Spleen (tissue), 11 donors: ENCODE data around the gene MCOLN1. TPM values are rescaled to one million over a fixed set of nuclear protein-coding genes. Genes with fewer than 3 reads are reported as not detected.

Experiments used
- DNase-seq: peaks from one replicate; pipeline ENCODE4 v3.0.0-alpha.2; 2020
- H3K27ac ChIP-seq, 8 donors: fragments of 200-600 bp; sonication (generic) in 7 of 8; 1 replicate in 4 of 8; 2 replicates in 4 of 8; pipeline versions ENCODE4 v1.5.0 to v1.8.0; 2016 to 2021; ENCODE audit warnings: inconsistent platforms in 4 of 8, mild to moderate bottlenecking in 4 of 8, moderate library complexity in 1 of 8
- H3K27me3 ChIP-seq, 7 donors: fragments of 200-600 bp; sonication (generic) in 6 of 7; replicated peaks in 1 of 7; 1 replicate in 4 of 7; 2 replicates in 3 of 7; pipeline versions ENCODE4 v1.5.0 to v1.8.0; 2016 to 2021; ENCODE audit warnings: inconsistent platforms in 3 of 7, mild to moderate bottlenecking in 1 of 7
- H3K36me3 ChIP-seq, 6 donors: fragments of 200-600 bp; sonication (generic) in 5 of 6; 1 replicate in 4 of 6; 2 replicates in 2 of 6; pipeline versions ENCODE4 v1.5.0 to v1.8.0; 2016 to 2021; ENCODE audit warnings: inconsistent platforms in 2 of 6
- H3K4me1 ChIP-seq, 6 donors: fragments of 200-600 bp; sonication (generic) in 5 of 6; 1 replicate in 3 of 6; 2 replicates in 3 of 6; pipeline versions ENCODE4 v1.5.0 to v1.8.0; 2016 to 2021; ENCODE audit warnings: inconsistent platforms in 3 of 6
- H3K4me3 ChIP-seq, 8 donors: fragments of 200-600 bp; sonication (generic) in 7 of 8; 1 replicate in 4 of 8; 2 replicates in 4 of 8; pipeline versions ENCODE4 v1.5.0 to v1.8.0; 2016 to 2021; ENCODE audit warnings: inconsistent platforms in 4 of 8, mild to moderate bottlenecking in 4 of 8, moderate library complexity in 2 of 8
- H3K9me3 ChIP-seq, 8 donors: fragments of 200-600 bp; sonication (generic) in 7 of 8; 1 replicate in 4 of 8; 2 replicates in 4 of 8; pipeline versions ENCODE4 v1.5.0 to v1.8.0; 2016 to 2021; ENCODE audit warnings: inconsistent platforms in 4 of 8
- POLR2A ChIP-seq, 3 donors: fragments of 450-650 bp; IDR thresholded peaks; one replicate each; pipeline ENCODE4 v1.5.1; 2017; ENCODE audit warnings: antibody characterized with exemption in 3 of 3, mild to moderate bottlenecking in 1 of 3
- POLR2AphosphoS5 ChIP-seq, 3 donors: sonication (generic); formaldehyde crosslinking; IDR thresholded peaks; one replicate each; pipeline ENCODE4 v1.5.1; 2017; ENCODE audit warnings: antibody characterized with exemption in 3 of 3
- WGBS, 5 donors: extraction: QIAGEN DNeasy Blood & Tissue Kit in 3 of 5; methylation state at CpG; one replicate each; pipeline versions ENCODE4 v1.1.5 to v1.1.7; 2013 to 2018; 5-methylcytosine and 5-hydroxymethylcytosine counted together
- intact Hi-C: fragments of 100-400 bp; cut with DNase I; formaldehyde crosslinking; loops from one replicate; pipeline ENCODE4 v1.15.0; 2023; ENCODE audit warnings: low total_unique reads
- polyA plus RNA-seq, 3 donors: library from polyadenylated mRNA; stranded (reverse); fragments of 200-250 nt; gene quantifications; one replicate each; pipeline ENCODE4 v1.2.1, GENCODE V29; 2013
- total RNA-seq, 7 donors: library from RNA; depleted of rRNA in 3 of 7; stranded (reverse); fragments of >200 nt in 3 of 7; fragmentation: NEBNext Ultra II Directional in 4 of 7; extraction: Animal tissue kit (Norgen Biotek cat#: 25700) in 4 of 7; gene quantifications; one replicate each; pipeline versions ENCODE4 v1.1.0 to v1.2.1, GENCODE V29; 2016 to 2021
- TF ChIP-seq, protein P1 (sequence below), 11 experiments: fragments of 200-600 bp in 7 of 11; fragments of 450-650 bp in 4 of 11; sonication (generic) in 4 of 11; IDR thresholded peaks in 8 of 11; conservative IDR thresholded peaks in 3 of 11; 1 replicate in 7 of 11; 2 replicates in 4 of 11; pipeline versions ENCODE4 v1.4.0 to v1.8.0; 2016 to 2021; ENCODE audit warnings: antibody characterized with exemption in 11 of 11, inconsistent platforms in 4 of 11, mild to moderate bottlenecking in 1 of 11
- donor health status: healthy with polysubstance abuse.
- donor health status: DM: no; HTN: no; CAD: no; lungs with moderate emphysema.
- donor health status: DM: no; HTN: no; CAD: no.
- donor health status: Bipolar disorder and iron deficiency.
- donor health status: healthy.
- donor health status: DM: no; HTN: no; CAD: no.
- donor health status: DM: yes; HTN: yes; CAD: no.

MCOLN1 gene
- total and polyA plus RNA-seq, 10 donors, result 25.1 to 166 (median 117) TPM

- Histone ChIP-seq H3K27ac (no peak overlapping the region), H3K9me3 (no peaks in the 10 kb centered on the region), H3K4me3 (no peak overlapping the region), H3K36me3 (no peaks in the 10 kb centered on the region), H3K4me1 (peaks cover 4 to 60% (median 31%) of the 10 kb centered on the region in 6 donors), H3K27me3 (no peaks in the 10 kb centered on the region)
- intact Hi-C loops, result no loop called here
- 74 to 81% (median 76%) methylated on average over 2 of the region's 2 CpGs for WGBS, 5 donors
- no peak for DNase-seq
- TF ChIP-seq POLR2A (IDR thresholded peaks at IDR 0.05) (no peak), POLR2AphosphoS5 (IDR thresholded peaks at IDR 0.05) (no peak)
- TF ChIP-seq, protein P1, sequence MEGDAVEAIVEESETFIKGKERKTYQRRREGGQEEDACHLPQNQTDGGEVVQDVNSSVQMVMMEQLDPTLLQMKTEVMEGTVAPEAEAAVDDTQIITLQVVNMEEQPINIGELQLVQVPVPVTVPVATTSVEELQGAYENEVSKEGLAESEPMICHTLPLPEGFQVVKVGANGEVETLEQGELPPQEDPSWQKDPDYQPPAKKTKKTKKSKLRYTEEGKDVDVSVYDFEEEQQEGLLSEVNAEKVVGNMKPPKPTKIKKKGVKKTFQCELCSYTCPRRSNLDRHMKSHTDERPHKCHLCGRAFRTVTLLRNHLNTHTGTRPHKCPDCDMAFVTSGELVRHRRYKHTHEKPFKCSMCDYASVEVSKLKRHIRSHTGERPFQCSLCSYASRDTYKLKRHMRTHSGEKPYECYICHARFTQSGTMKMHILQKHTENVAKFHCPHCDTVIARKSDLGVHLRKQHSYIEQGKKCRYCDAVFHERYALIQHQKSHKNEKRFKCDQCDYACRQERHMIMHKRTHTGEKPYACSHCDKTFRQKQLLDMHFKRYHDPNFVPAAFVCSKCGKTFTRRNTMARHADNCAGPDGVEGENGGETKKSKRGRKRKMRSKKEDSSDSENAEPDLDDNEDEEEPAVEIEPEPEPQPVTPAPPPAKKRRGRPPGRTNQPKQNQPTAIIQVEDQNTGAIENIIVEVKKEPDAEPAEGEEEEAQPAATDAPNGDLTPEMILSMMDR (IDR thresholded peaks at IDR 0.05 in 8 of 11, conservative IDR thresholded peaks at IDR 0.05 in 3 of 11), result no peak
Measured at GRCh38 chr19:7486923-7487322, 35.5 kb upstream of the MCOLN1 start.

DNA sequence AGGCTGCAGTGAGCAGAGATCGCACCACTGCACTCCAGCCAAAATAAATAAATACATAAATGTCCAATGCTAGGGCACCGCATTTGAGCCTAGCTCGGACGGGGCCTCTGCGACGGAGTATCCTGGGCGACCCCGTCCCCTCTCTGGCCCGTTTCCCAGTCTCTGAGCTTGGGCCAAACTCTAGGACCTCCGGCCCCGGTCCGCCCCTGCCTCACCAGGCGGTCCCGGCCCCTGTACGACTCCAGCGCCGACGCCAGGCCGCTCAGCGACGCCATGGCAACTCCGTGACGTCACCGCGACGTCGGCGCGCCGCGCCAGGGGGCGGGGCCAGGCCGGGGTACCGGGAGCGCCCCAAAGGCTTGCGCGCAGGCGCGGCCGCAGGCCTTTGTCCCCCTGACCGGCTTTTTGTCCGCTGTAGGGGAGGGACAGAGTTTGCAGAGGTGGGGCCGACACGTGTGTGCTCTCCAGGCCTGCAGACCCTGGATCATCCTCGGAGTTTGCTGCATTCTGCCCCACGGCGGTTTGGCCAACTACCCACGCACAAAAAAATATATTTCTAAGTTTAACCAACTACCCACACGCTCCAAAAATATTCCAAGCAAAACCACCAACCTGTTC, 33.6 kb upstream of the MCOLN1 start, which contains the start of gene PEX11G:
Gene PEX11G, minus strand, starts transcription at position 300 of the 618 bp plus-strand sequence. Its CDS starts 25 bp downstream, at position 275.
- 0 to 2% (median 1%) methylated on average over 27 to 49 of the region's 49 CpGs for WGBS, 5 donors
- TF ChIP-seq POLR2A (IDR thresholded peaks at IDR 0.05) (peak in 2 of 3 donors; percentile 56 to 70), POLR2AphosphoS5 (IDR thresholded peaks at IDR 0.05) (peak; percentile 92 to 95 (median 93))
- TF ChIP-seq, protein P1 (IDR thresholded peaks at IDR 0.05 in 8 of 11, conservative IDR thresholded peaks at IDR 0.05 in 3 of 11), result peak in 5 of 11 experiments; percentile 8 to 30 (median 11)

GRCh38 chr19:7489609-7490044, 32.8 kb upstream of the MCOLN1 start:
- TF ChIP-seq, protein P1 (IDR thresholded peaks at IDR 0.05 in 8 of 11, conservative IDR thresholded peaks at IDR 0.05 in 3 of 11), result no peak
- TF ChIP-seq POLR2A (IDR thresholded peaks at IDR 0.05) (no peak), POLR2AphosphoS5 (IDR thresholded peaks at IDR 0.05) (no peak)
- H3K4me1 ChIP-seq, result peaks cover 10 to 67% (median 32%) of the 10 kb centered on the region in 6 donors
- WGBS, 5 donors, result 82 to 90% (median 89%) methylated on average over 11 of the region's 11 CpGs
- H3K36me3 ChIP-seq, result no peaks in the 10 kb centered on the region
- intact Hi-C loops, result no loop called here
- no peaks in the 10 kb centered on the region for H3K9me3 ChIP-seq
- H3K27ac ChIP-seq, result peak overlapping the region in 4 of 8 donors; percentile 86 to 90 (median 88)
- no peak for DNase-seq
- H3K4me3 ChIP-seq, result peak overlapping the region in 3 of 8 donors; percentile 49 to 70 (median 52)
- H3K27me3 ChIP-seq, result no peaks in the 10 kb centered on the region

More for the DNA sequence above, 33.6 kb upstream of the MCOLN1 start, which contains the start of gene PEX11G:
- H3K36me3 ChIP-seq, result no peaks in the 10 kb centered on the region
- no peaks in the 10 kb centered on the region for H3K9me3 ChIP-seq
- peak within 1 kb of the TSS; percentile 66 to 90 (median 82) for H3K27ac ChIP-seq
- H3K4me3 ChIP-seq, result peak within 1 kb of the TSS; percentile 40 to 70 (median 54)
- H3K27me3 ChIP-seq, result no peaks in the 10 kb centered on the region
- peak; percentile 98 for DNase-seq
- H3K4me1 ChIP-seq, result peaks cover 5 to 60% (median 26%) of the 10 kb centered on the region in 6 donors
- intact Hi-C loops, result no loop called here

DNA sequence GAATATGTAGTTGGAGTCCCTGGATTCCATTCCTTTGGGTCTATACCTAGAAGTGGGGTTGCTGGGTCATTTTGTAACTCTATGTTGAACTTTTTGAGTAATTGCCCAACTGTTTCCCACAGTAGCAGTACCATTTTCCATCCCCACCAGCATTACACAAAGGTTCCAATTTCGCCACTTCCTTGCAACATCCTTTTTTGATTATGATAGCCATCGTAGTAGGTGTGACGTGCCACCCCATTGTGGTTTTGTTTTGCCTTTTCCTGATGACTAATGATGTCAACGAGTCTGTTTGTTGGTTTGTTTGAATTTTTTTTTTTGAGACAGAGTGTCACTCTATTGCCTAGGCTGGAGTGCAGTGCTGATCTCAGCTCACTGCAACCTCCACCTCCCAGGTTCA, 30.3 kb upstream of the MCOLN1 start:
- intact Hi-C loops, result no loop called here
- H3K9me3 ChIP-seq, result no peaks in the 10 kb centered on the region
- peak overlapping the region in 1 of 8 donors; percentile 50 for H3K4me3 ChIP-seq
- H3K4me1 ChIP-seq, result peaks cover 10 to 76% (median 32%) of the 10 kb centered on the region in 6 donors
- TF ChIP-seq, protein P1 (IDR thresholded peaks at IDR 0.05 in 8 of 11, conservative IDR thresholded peaks at IDR 0.05 in 3 of 11), result no peak
- no peak for TF ChIP-seq POLR2A (IDR thresholded peaks at IDR 0.05)
- TF ChIP-seq POLR2AphosphoS5 (IDR thresholded peaks at IDR 0.05), result peak in 1 of 3 donors; percentile 83
- H3K27me3 ChIP-seq, result no peaks in the 10 kb centered on the region
- WGBS, 5 donors, result 15 to 41% (median 22%) methylated on average over 4 of the region's 4 CpGs
- no peak for DNase-seq
- no peaks in the 10 kb centered on the region for H3K36me3 ChIP-seq
- H3K27ac ChIP-seq, result peak overlapping the region in 7 of 8 donors; percentile 79 to 92 (median 87)
